ENCODE results near the gene MRPL52.

DNA sequence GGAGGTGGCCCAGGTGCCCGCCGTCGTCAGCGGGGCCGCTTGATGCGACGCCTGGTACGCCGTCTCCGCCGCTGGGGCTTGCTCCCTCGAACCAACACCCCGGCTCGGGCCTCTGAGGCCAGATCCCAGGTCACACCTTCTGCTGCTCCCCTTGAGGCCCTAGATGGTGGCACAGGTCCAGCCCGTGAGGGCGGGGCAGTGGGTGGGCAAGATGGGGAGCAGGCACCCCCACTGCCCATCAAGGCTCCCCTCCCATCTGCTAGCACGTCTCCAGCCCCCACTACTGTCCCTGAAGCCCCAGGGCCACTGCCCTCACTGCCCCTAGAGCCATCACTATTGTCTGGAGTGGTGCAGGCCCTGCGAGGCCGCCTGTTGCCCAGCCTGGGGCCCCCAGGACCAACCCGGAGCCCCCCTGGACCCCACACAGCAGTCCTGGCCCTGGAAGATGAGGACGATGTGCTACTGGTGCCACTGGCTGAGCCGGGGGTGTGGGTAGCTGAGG is 47.4 kb downstream of the MRPL52 start:
- TF ChIP-seq POLR2A (IDR thresholded peaks at IDR 0.05; ENCODE audit: low read length) (no peak), GATA1 (IDR thresholded peaks at IDR 0.05; ENCODE audit: low read depth, low read length) (no peak)
